GM21367 (cell line): ENCODE measurements around the gene CELSR1.
"Not testable (repeated sequence)": the region's sequence is repeated elsewhere in the genome, so short reads cannot be mapped to it uniquely, and the experiment has no call there.

Experiments
- ATAC-seq: cut with Tn5 transposase; IDR thresholded peaks from one replicate; pipeline ENCODE4 v1.9.1; 2021; ENCODE audit not compliant: unreplicated experiment

CELSR1 gene

GRCh38 chr22:46338636-46339035 lies 198.8 kb downstream of the CELSR1 start:
- no peak for ATAC-seq

DNA sequence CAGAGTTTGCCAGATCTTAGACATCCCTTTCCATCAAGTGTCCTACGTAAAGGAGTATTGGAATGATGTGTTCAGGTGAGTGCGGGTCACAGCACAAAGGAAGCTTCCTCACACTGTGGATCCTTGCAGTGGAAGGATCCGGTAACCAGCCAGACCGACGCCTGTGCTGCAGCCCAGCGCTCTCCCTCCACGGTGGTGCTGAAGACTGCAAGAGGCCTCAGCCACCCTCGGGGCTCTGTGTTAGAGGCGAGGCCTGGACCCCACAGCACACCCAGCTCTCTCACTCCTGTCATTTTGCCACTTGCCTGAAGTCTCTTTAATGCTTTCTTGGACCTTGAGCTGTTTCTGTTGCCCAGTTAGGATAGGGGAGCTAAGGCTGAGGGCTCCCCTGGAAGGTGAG lies 199.6 kb downstream of the CELSR1 start:
- no peak for ATAC-seq

DNA sequence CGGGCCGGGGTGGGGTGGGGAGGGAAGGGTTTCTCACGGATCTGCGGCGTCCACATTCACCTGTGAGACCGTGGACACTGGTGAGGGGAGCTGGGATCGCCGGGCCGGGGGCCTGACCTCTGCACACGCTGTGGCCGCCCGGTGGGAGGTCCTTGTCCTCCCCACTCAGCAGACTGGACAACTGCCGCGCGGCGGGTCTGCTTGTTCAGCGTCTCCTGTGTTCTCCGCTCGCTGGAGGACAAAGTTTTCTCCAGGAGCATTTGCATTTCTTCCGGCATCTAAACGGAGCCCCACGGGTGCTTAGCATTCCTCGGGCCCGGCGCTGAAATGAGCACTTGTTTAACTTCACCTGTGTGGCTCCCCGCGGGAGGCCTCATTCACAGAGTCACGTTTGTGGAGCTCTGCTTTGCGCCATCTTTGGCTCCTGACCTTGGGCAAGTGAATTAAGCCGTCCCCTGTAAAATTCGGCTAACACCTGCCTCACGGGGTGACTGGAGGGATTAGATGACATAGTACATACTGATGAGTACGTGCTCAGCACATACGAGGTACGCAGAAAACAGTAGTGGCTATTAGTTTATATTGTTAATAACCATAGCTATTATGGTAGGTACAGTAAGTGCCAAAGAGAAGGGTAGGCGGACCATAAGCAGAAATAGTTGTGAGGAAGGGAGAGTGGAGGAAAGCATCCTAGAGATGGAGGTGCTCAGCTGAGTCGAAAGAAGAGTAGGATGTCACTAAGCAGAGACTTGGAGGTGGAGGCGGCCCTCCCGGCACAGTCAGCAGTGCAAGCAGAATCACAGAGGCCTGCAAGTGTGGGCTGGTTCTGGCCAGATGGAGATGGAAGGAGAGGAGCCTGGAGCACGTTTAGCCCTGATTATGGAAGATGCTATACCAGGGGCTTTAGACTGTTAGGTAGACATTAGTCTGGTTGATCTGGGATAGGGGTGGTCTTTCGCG lies 201.0 kb downstream of the CELSR1 start:
- peak; percentile 11 for ATAC-seq

DNA sequence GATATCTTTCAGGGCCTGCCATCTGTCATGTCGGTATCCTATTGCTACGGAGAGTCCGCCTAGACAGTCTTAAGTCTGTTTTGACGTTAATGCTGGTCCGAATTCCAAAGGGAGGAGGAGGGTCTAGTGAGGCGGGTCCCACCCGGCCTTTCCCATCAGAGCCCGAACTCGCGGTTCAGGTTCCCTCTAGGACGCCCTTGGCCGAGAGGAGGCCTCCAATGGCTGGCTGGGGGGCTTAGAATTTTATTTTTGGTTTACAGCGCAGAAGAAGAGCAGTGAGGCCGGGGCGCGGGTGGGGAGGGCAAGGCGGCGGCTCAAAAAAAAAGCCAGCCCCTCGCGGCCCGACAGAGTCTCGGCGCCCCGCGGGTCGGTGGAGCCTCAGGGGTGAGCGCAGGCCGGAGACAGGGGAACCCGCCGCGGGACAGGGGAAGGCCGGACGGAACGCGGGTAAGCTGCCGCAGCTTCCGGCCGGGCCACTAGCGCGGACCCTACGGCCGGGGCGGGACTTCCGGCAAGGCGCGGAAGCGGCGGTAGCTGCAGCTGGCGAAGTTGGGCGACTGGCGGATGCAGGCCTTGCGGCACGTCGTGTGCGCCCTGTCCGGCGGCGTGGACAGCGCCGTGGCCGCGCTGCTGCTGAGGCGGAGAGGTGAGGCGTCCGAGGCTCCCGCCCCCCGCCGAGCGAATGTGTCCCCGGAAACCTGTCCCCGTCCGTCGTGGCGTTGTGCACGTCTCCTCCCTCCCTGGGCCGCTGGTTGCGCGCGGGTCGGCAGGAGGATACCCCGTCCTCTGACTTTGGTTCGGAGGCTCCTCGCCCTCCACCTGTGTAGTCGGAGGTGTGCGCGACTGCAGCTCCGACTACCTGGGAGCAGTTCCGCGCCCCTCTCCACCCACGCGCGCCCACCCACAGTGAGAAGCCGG lies 202.0 kb downstream of the CELSR1 start, which contains the start of gene TRMU:
TRMU (plus strand) TSS at position 514 of the 918 bp plus-strand sequence; CDS start at position 565, 51 bp downstream.
- peak; percentile 60 for ATAC-seq

GRCh38 chr22:46331496-46331895 lies 205.9 kb downstream of the CELSR1 start:
- ATAC-seq, result no peak

DNA sequence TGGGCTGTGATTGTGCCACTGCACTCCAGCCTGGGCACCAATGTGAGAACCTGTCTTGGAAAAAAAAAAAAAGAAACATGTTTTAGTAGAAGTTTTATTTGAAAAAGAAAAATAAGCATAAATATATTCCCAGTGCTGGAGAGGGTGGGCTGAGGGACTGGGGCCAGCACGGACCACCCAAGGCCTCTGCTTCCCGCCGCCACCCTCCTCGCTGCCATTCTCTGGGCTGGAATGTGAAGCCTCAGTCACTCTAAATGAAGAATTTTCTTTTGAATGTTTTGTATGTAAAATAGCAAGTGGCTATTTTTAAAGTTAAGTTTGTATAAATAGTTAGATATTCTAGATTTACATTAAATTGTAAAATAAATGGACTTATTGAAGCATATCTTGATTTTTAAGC lies 207.0 kb downstream of the CELSR1 start:
- ATAC-seq, result no peak

DNA sequence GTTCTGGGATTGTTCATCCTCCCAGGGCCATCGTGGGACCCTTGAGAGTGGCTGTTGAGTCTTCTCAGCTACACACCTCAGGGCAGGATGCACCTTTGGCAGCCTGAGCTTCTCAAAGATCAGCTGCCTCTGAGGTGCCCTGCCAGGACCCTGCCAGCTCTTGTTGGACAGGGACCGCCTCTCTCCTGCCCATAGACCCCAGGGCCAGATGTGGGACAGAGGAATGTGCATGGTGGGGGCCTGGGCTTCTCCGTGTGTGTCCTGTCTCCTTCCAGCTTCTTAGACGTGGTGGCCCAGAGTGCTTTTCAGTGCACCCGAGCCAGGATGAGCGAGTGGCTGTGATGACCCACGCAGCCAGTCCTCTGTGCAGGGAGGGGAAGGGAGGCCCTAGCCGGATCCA lies 207.8 kb downstream of the CELSR1 start:
- no peak for ATAC-seq

- ATAC-seq, result no peak
Observed at GRCh38 chr22:46328797-46329196, 208.6 kb downstream of the CELSR1 start.

DNA sequence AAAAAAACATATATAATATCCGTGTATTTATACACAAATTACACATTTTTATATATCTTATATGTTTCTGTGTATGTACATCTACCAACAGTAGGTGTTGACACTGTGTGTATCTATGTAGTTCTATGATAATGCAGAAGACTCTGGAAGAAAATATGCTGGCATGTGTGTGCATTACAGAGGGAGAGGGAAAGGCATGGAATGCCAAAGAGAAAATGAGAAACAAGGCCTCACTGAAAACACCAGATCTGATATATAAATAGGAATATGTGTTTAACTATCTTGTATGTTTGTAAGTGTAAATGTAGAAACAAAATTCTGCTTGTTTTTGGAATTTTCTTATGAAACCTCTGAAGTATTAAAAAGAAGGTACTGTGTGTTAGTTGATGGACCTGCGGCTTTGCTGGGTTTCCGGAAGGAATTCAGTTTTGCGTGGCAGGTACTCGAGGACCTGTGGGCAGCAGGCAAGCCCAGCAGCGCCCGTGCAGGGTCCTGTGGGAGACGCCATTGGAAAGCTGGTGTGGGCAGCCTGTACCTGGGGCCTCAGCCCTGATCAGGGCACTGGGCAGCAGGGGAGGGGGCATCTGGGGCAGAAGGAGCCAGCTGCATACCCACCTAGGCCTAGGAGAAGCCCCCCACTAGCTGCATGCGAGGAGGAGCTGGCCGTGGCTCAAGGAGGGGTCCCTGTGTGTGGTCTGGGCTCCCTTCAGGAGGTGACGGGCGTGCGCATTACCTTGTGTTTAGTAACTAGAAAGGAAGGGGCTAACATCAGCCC lies 209.5 kb downstream of the CELSR1 start:
- no peak for ATAC-seq

- no peak for ATAC-seq
Observed at GRCh38 chr22:46326066-46326680, 211.2 kb downstream of the CELSR1 start.

GRCh38 chr22:46323162-46323561 lies 214.3 kb downstream of the CELSR1 start:
- no peak for ATAC-seq

- no peak for ATAC-seq
Observed at GRCh38 chr22:46322711-46323110, 214.7 kb downstream of the CELSR1 start.

- ATAC-seq, result no peak
Observed at GRCh38 chr22:46320716-46321386, 216.6 kb downstream of the CELSR1 start.

DNA sequence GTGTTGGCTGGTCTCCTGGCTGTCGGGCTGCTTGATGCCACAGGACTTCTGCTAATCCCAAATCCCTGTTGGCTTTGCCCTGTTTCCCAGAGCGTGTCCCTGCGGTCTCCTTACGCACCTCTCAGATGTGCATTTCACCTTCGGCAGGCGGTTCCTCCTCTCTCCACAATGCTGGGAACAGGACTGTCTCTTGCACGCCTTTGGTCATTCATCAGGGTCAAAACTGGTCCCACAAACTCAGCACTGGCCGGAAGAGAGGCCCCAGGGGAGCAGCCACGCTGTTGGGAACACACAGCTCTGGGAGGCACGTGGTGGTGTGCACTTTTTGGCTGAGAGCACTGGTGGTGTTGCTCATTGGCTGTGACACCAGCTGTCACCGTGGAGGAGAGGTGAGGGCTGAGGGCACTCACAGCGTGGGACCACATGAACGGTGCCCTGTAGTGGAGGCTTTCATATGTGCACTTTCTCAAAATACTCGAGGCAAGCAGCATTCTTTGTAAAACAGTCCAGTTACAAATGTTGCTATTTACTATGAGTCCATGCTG lies 217.2 kb downstream of the CELSR1 start:
- ATAC-seq, result no peak

GRCh38 chr22:46319319-46319718 lies 218.1 kb downstream of the CELSR1 start:
- no peak for ATAC-seq

GRCh38 chr22:46318576-46318975 lies 218.8 kb downstream of the CELSR1 start:
- no peak for ATAC-seq

GRCh38 chr22:46317646-46318045 lies 219.8 kb downstream of the CELSR1 start:
- no peak for ATAC-seq

- ATAC-seq, result no peak
Observed at GRCh38 chr22:46315976-46316375, 221.4 kb downstream of the CELSR1 start.

DNA sequence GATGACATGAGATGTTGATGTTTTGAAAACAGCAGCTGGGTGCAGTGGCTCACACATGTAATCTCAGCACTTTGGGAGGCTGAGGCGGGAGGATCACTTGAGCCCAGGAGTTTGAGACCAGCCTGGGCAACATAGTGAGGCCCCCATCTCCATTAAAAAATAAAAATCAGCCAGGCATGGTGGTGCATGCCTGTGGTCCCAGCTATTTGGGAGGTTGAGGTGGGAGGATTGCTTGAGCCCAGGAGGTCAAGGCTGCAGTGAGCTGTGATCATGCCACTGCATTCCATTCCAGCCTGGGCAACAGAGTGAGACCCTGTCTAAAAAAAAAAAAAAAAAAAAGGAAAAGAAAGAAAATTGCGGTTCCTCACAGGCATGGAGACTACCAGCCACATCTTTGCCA lies 224.6 kb downstream of the CELSR1 start:
- ATAC-seq, result not testable (repeated sequence)
